Muscle layer of colon (tissue), 2 donors: ENCODE data around the gene TCEAL8.

Source experiments
- H3K27ac ChIP-seq: one replicate; pipeline ENCODE4 v1.7.0; 2013; ENCODE audit warnings: low read depth, mild to moderate bottlenecking, low read length, moderate library complexity
- H3K27me3 ChIP-seq, 2 donors: one replicate each; pipeline ENCODE4 v1.7.0; 2013; ENCODE audit warnings: low read length in 2 of 2, mild to moderate bottlenecking in 2 of 2; ENCODE audit not compliant: insufficient read depth in 2 of 2, control insufficient read depth in 1 of 2
- H3K36me3 ChIP-seq: one replicate; pipeline ENCODE4 v1.7.0; 2013; ENCODE audit warnings: mild to moderate bottlenecking, low read length; ENCODE audit not compliant: insufficient read depth
- H3K4me1 ChIP-seq: one replicate; pipeline ENCODE4 v1.7.0; 2013; ENCODE audit warnings: mild to moderate bottlenecking, low read length; ENCODE audit not compliant: insufficient read depth
- H3K4me3 ChIP-seq, 2 donors: one replicate each; pipeline ENCODE4 v1.7.0; 2013; ENCODE audit warnings: low read length in 2 of 2, low read depth in 1 of 2, mild to moderate bottlenecking in 1 of 2, moderate library complexity in 1 of 2
- H3K9ac ChIP-seq: one replicate; pipeline ENCODE4 v1.7.0; 2013; ENCODE audit warnings: low read length
- H3K9me3 ChIP-seq: one replicate; pipeline ENCODE4 v1.7.0; 2013; ENCODE audit warnings: mild to moderate bottlenecking, low read length
- donor health status: abdominal sarcoma.
- donor health status: Adenocarcinoma of cecum.

TCEAL8 gene, protein sequence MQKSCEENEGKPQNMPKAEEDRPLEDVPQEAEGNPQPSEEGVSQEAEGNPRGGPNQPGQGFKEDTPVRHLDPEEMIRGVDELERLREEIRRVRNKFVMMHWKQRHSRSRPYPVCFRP

GRCh38 chrX:103254921-103255493, at the start of gene TCEAL8:
TSS of gene TCEAL8 (minus strand) at chrX:103255155. CDS start at chrX:103253979, 1,176 bp downstream.
- H3K9me3 ChIP-seq = no peaks in the 10 kb centered on the region
- peak within 1 kb of the TSS; percentile 81 for H3K27ac ChIP-seq
- no peaks in the 10 kb centered on the region for H3K36me3 ChIP-seq
- H3K4me3 ChIP-seq = peak within 1 kb of the TSS; percentile 37 to 71
- peak within 1 kb of the TSS; percentile 81 for H3K9ac ChIP-seq
- no peaks in the 10 kb centered on the region for H3K27me3 ChIP-seq
- H3K4me1 ChIP-seq = no peaks in the 10 kb centered on the region

- Histone ChIP-seq H3K36me3 (no peaks in the 10 kb centered on the region), H3K9me3 (no peaks in the 10 kb centered on the region), H3K27ac (no peak overlapping the region), H3K27me3 (peaks cover 0 to 5% of the 10 kb centered on the region in 2 donors), H3K4me3 (no peak overlapping the region), H3K4me1 (no peaks in the 10 kb centered on the region), H3K9ac (no peak overlapping the region)
Observed at GRCh38 chrX:103304705-103305104, 49.8 kb upstream of the TCEAL8 start.

GRCh38 chrX:103293118-103293517, 38.2 kb upstream of the TCEAL8 start:
- Histone ChIP-seq H3K9ac (no peak overlapping the region), H3K36me3 (no peaks in the 10 kb centered on the region), H3K4me1 (no peaks in the 10 kb centered on the region), H3K4me3 (no peak overlapping the region), H3K27me3 (no peaks in the 10 kb centered on the region), H3K9me3 (no peaks in the 10 kb centered on the region), H3K27ac (no peak overlapping the region)

DNA sequence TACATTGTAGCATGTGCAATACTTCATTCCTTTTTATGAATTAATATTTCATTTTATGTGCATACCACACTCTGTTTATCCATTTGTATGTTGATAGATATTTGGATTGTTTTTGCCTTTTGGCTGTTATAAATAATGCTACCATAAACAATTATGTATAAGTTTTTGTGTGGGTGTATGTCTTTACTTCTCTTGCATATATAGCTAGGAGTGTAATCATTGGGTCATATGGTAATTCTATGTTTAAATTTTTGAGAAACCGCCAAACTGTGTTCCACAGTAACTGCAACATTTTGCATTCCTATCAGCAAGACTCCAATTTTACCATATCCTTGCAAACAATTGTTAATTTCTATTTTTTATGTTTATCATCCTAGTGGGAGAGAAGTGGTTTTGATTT, 24.7 kb upstream of the TCEAL8 start:
- Histone ChIP-seq H3K9ac (no peak overlapping the region), H3K27me3 (peaks cover 17 to 20% of the 10 kb centered on the region in 2 donors)

DNA sequence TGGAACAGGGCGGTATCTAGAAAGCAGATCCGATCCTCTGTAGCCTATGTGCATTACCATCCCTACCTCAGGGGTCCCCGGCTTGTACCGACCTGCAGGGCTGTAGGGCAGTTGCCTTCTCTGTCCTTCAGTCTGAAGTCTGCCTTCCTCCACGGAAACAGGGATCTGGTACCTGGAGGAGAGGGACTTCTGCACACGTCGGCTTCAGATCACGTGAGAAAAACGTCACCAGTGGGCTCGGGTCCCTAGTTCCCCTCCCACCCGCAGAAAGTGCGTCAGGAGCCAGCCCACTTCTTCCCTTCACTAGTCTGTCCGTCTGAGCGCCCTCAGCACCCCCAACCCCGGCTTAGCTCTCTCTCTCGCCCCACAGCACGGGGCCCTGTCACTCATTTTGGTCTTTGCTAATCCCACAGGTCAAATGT, 21.6 kb upstream of the TCEAL8 start, which contains the start of gene TCEAL5:
Gene TCEAL5, minus strand, starts transcription at position 170 of the 422 bp plus-strand sequence. CDS start 2,187 bp downstream, outside the sequence.
- Histone ChIP-seq H3K36me3 (no peaks in the 10 kb centered on the region), H3K4me3 (peak within 1 kb of the TSS in 1 of 2 donors; percentile 16), H3K27me3 (peaks cover 16 to 20% of the 10 kb centered on the region in 2 donors), H3K9me3 (no peaks in the 10 kb centered on the region), H3K9ac (no peak within 1 kb of the TSS), H3K27ac (no peak within 1 kb of the TSS), H3K4me1 (no peaks in the 10 kb centered on the region)

More for the DNA sequence above, 24.7 kb upstream of the TCEAL8 start:
- Histone ChIP-seq H3K4me1 (no peaks in the 10 kb centered on the region), H3K4me3 (no peak overlapping the region), H3K36me3 (no peaks in the 10 kb centered on the region), H3K9me3 (no peaks in the 10 kb centered on the region), H3K27ac (no peak overlapping the region)

DNA sequence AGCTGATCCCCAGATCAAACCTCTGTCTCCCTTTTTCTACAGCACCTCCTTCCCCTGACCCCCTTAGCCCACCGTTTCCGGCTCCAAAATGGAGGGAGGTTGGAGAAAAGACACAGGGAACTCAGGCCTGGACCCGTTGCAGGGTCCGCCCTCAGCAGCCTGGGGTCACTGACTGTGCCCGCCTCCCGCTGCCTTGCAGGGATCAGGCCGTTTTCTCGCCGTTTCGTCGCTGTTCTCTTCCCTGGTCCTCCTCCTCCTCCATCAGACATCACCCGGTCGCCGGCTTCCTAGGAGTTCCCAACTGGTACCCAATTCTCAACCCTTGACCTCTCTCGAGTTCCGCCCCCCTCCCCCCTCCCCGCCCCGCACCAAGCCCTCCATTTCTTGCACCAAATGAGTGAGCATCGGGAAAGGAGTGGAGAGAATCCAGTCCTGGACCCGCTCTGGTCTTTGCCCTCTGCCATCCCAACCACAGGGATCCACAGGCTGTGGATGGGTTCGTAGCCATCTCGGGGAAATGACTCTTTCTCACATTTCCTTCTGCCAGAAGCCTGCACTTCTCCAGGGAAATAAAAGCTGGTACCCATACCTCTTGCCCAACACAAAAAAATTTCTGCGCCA, 21.1 kb upstream of the TCEAL8 start:
- Histone ChIP-seq H3K4me3 (peak overlapping the region in 1 of 2 donors; percentile 16), H3K9ac (no peak overlapping the region), H3K9me3 (no peaks in the 10 kb centered on the region), H3K36me3 (no peaks in the 10 kb centered on the region), H3K27me3 (peaks cover 13 to 16% of the 10 kb centered on the region in 2 donors), H3K4me1 (no peaks in the 10 kb centered on the region), H3K27ac (no peak overlapping the region)

- H3K27me3 ChIP-seq = peaks cover 13 to 16% of the 10 kb centered on the region in 2 donors
- H3K4me3 ChIP-seq = no peak overlapping the region
- H3K9ac ChIP-seq = no peak overlapping the region
- no peaks in the 10 kb centered on the region for H3K9me3 ChIP-seq
- H3K36me3 ChIP-seq = no peaks in the 10 kb centered on the region
- no peak overlapping the region for H3K27ac ChIP-seq
- H3K4me1 ChIP-seq = no peaks in the 10 kb centered on the region
Observed at GRCh38 chrX:103274284-103274683, 19.3 kb upstream of the TCEAL8 start.

GRCh38 chrX:103258275-103258674, 3.3 kb upstream of the TCEAL8 start:
- Histone ChIP-seq H3K27ac (no peak overlapping the region), H3K27me3 (no peaks in the 10 kb centered on the region), H3K4me3 (no peak overlapping the region), H3K9me3 (no peaks in the 10 kb centered on the region), H3K36me3 (no peaks in the 10 kb centered on the region), H3K9ac (no peak overlapping the region), H3K4me1 (no peaks in the 10 kb centered on the region)

DNA sequence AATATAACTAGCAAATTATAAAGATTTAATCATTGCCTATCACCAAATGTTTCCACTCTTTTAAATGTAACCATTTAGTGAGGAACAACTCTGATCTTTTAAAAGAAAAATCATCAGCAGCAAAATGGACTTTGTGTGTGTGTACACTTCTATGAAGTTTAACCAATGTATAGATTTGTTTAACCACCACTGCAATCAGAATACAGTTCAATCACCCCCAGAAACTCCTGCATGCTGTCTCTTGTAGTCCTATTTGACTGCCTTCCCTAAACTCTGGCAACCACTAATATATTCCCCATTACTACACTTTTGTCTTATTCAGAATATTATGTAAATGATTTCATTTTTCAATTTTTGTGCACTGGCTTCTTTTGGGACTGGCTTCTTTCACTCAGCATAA, 1.7 kb upstream of the TCEAL8 start:
- Histone ChIP-seq H3K27ac (no peak overlapping the region), H3K27me3 (no peaks in the 10 kb centered on the region), H3K36me3 (no peaks in the 10 kb centered on the region), H3K4me1 (no peaks in the 10 kb centered on the region), H3K4me3 (no peak overlapping the region), H3K9me3 (no peaks in the 10 kb centered on the region), H3K9ac (no peak overlapping the region)

GRCh38 chrX:103254171-103254824, 657 bp downstream of the TCEAL8 start:
- H3K4me1 ChIP-seq = no peaks in the 10 kb centered on the region
- H3K9ac ChIP-seq = peak overlapping the region; percentile 81
- no peaks in the 10 kb centered on the region for H3K9me3 ChIP-seq
- H3K27me3 ChIP-seq = no peaks in the 10 kb centered on the region
- no peaks in the 10 kb centered on the region for H3K36me3 ChIP-seq
- peak overlapping the region; percentile 81 for H3K27ac ChIP-seq
- H3K4me3 ChIP-seq = peak overlapping the region; percentile 15 to 71

GRCh38 chrX:103253608-103254007, 1.3 kb downstream of the TCEAL8 start:
- no peaks in the 10 kb centered on the region for H3K4me1 ChIP-seq
- peak overlapping the region; percentile 81 for H3K9ac ChIP-seq
- no peaks in the 10 kb centered on the region for H3K9me3 ChIP-seq
- peak overlapping the region; percentile 81 for H3K27ac ChIP-seq
- H3K27me3 ChIP-seq = no peaks in the 10 kb centered on the region
- no peaks in the 10 kb centered on the region for H3K36me3 ChIP-seq
- peak overlapping the region in 1 of 2 donors; percentile 71 for H3K4me3 ChIP-seq
